ENCODE measurements around the gene SH3BP5L. TPM values are rescaled to one million over a fixed set of nuclear protein-coding genes. Genes with fewer than 3 reads are reported as not detected.

The SH3BP5L gene
- total RNA-seq, 3 donors from 2014 or later, result 27.2 to 31.0 (median 29.3) TPM

DNA sequence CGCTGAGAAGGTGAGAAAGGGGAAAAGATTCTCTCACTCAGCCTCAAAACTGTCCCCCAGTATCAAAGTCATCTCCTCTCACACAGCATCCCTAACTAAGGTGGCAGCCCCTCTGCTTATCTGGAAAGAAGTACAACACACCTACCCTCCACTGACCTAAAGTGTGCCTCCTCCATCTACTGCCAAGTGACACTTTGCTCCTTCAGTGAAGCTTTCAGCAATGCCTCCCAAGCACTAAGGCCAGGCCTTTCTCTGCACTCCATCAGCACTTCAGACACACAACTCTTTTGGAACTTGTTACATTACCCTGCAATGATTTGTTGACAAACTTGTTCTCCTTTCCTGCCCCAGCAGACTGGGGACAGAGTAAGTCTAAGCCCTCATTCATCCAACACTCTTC, 1.4 kb downstream of the SH3BP5L start:
- TF ChIP-seq, protein P1, sequence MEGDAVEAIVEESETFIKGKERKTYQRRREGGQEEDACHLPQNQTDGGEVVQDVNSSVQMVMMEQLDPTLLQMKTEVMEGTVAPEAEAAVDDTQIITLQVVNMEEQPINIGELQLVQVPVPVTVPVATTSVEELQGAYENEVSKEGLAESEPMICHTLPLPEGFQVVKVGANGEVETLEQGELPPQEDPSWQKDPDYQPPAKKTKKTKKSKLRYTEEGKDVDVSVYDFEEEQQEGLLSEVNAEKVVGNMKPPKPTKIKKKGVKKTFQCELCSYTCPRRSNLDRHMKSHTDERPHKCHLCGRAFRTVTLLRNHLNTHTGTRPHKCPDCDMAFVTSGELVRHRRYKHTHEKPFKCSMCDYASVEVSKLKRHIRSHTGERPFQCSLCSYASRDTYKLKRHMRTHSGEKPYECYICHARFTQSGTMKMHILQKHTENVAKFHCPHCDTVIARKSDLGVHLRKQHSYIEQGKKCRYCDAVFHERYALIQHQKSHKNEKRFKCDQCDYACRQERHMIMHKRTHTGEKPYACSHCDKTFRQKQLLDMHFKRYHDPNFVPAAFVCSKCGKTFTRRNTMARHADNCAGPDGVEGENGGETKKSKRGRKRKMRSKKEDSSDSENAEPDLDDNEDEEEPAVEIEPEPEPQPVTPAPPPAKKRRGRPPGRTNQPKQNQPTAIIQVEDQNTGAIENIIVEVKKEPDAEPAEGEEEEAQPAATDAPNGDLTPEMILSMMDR (IDR thresholded peaks at IDR 0.05), result no peak
- Histone ChIP-seq H3K9me3 (no peaks in the 10 kb centered on the region), H3K4me3 (no peak overlapping the region), H3K36me3 (ENCODE audit: low read depth) (peaks cover 6% of the 10 kb centered on the region), H3K4me1 (ENCODE audit: low read depth) (peaks cover 36% of the 10 kb centered on the region)
- DNase-seq (no peak), ATAC-seq (no peak)
- intact Hi-C loops (cut with DNase I, micrococcal nuclease), result no loop called here

DNA sequence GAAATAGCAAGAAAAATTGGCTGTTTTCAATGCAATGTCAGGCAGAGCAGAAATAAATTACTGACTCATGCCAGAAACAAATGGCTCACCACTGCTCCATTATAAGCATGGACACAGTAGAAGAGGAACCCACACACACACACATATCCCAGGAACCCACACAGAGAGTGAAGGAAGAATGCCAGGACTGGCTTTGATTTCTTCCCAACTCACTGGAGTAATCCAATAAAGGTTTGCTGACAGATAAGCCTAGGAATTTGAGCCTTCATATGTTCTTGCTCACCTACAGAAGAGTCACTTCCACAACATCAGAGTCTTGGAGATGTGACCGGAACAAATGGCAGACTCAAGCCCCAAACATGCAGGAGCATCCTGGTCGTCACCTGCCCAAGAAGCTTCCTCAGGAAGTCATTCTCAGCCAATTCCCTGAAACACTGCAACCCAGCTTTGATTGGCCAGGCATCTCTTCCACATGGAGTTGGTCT, 2.2 kb downstream of the SH3BP5L start:
- Histone ChIP-seq H3K36me3 (ENCODE audit: low read depth) (peaks cover 6% of the 10 kb centered on the region), H3K4me3 (no peak overlapping the region), H3K4me1 (ENCODE audit: low read depth) (peaks cover 36% of the 10 kb centered on the region), H3K9me3 (no peaks in the 10 kb centered on the region)
- intact Hi-C loops (cut with DNase I, micrococcal nuclease), result no loop called here
- TF ChIP-seq, protein P1 (IDR thresholded peaks at IDR 0.05), result no peak
- ATAC-seq (no peak), DNase-seq (no peak)

DNA sequence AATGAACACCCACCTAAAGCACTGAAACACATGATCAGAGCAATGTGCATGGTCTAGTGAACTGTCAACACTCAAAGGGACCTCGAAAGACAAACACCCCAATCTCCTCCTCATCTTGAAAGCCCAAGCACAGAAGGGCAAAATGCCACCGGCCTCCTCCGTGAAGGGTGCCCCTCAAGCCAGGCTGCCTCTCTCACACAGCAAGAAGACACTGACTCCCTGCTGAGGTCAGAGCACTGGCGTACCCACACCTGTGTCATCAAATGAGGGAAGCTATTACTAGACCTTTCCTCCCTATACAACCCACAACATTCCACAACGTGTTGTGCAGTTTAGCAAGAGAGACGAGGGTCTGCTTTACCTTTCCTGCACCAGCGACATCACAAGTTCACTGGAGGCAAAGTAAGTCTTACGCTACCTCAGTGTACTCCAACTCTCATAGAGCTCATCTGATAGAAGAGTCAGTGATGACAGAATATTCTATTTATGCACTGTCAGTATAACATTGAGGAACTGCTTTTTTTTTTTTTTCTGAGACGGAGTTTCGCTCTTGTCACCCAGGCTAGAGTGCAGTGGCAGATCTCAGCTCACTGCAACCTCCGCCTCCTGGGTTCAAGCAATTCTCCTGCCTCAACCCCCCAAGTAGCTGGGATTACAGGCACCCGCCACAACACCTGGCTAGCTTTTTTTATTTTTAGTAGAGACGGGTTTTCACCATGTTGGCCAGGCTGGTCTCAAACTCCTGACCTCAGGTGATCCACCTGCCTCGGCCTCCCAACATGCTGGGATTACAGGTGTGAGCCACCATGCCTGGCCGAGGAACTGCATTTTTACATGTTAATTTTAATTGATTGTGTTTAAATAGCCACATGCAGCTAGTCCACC, 3.3 kb downstream of the SH3BP5L start:
- no peak for DNase-seq
- Histone ChIP-seq H3K4me1 (ENCODE audit: low read depth) (peaks cover 36% of the 10 kb centered on the region), H3K4me3 (no peak overlapping the region), H3K36me3 (ENCODE audit: low read depth) (peaks cover 6% of the 10 kb centered on the region), H3K9me3 (no peaks in the 10 kb centered on the region)
- intact Hi-C loops (cut with DNase I, micrococcal nuclease), result no loop called here
- TF ChIP-seq, protein P1 (IDR thresholded peaks at IDR 0.05), result no peak
- ATAC-seq, result no peak

DNA sequence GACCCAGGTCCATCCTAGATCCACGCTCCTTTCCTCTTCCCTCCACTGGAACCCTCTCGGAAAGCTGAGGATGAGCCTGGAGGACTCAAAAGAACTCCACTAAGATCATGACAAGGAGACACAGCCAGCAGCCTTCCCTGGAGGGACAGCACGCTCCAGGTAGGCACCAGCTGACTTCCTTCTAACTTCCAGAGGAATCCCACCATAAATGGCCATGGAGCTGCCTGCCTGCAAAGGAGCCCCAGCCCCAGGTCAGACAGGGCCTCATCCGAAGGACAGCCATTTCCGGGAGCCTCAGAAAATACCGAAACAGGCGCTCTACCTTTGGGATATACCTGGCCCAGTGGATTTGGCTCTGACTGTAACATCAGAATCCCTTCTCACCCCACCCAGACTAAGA, 4.1 kb downstream of the SH3BP5L start:
- intact Hi-C loops (cut with DNase I, micrococcal nuclease), result no loop called here
- DNase-seq (no peak), ATAC-seq (no peak)
- H3K9me3 ChIP-seq, result no peaks in the 10 kb centered on the region
- no peak overlapping the region for H3K4me3 ChIP-seq
- H3K4me1 ChIP-seq (ENCODE audit: low read depth), result peaks cover 33% of the 10 kb centered on the region
- peaks cover 6% of the 10 kb centered on the region for H3K36me3 ChIP-seq (ENCODE audit: low read depth)
- TF ChIP-seq, protein P1 (IDR thresholded peaks at IDR 0.05), result no peak

GRCh38 chr1:248821101-248821500, 4.6 kb downstream of the SH3BP5L start:
- intact Hi-C loops (cut with DNase I, micrococcal nuclease), result no loop called here
- DNase-seq, result no peak
- H3K9me3 ChIP-seq, result no peaks in the 10 kb centered on the region

More at GRCh38 chr1:248821101-248821500, 4.6 kb downstream of the SH3BP5L start:
- peaks cover 3% of the 10 kb centered on the region for H3K36me3 ChIP-seq (ENCODE audit: low read depth)
- no peak overlapping the region for H3K4me3 ChIP-seq
- ATAC-seq, result no peak
- TF ChIP-seq, protein P1 (IDR thresholded peaks at IDR 0.05), result no peak
- H3K4me1 ChIP-seq (ENCODE audit: low read depth), result peaks cover 33% of the 10 kb centered on the region
